Hindlimb muscle (tissue), 1 donor: ENCODE measurements around the gene MAP2K5. TPM values are rescaled to one million over a fixed set of nuclear protein-coding genes. Genes with fewer than 3 reads are reported as not detected.

ENCODE experiments used
- DNase-seq: peaks from one replicate; pipeline ENCODE4 v3.0.0-alpha.2; 2013
- polyA plus RNA-seq: library from polyadenylated mRNA; unstranded; fragments of 120-200 nt; gene quantifications from one replicate; pipeline ENCODE4 v1.2.1, GENCODE V29; 2013; ENCODE audit not compliant: insufficient read length

MAP2K5 gene
- polyA plus RNA-seq, 1 donor: 21.1 TPM

GRCh38 chr15:67560320-67560719, 17.8 kb downstream of the MAP2K5 start:
- no peak for DNase-seq

- DNase-seq: no peak
Observed at GRCh38 chr15:67563092-67563491, 20.6 kb downstream of the MAP2K5 start.

GRCh38 chr15:67564021-67564967, 21.8 kb downstream of the MAP2K5 start:
- DNase-seq: no peak

DNA sequence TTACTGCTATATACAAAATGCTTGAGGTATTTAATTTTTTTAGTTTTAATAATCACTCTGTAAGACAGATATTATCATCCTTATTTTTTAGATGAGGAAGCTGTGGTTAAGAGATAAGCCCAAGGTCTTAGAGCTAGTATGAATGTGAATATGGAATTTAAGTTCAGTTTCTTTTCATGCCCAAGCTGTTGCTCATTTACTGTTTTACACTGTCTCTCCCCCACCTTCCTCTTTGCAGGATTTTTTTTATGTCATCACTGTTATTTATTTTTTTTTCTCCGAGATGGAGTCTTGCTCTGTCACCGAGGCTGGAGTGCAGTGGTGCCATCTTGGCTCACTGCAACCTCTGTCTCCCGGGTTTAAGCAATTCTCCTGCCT, 22.5 kb downstream of the MAP2K5 start:
- no peak for DNase-seq

GRCh38 chr15:67569668-67570067, 27.2 kb downstream of the MAP2K5 start:
- no peak for DNase-seq

DNA sequence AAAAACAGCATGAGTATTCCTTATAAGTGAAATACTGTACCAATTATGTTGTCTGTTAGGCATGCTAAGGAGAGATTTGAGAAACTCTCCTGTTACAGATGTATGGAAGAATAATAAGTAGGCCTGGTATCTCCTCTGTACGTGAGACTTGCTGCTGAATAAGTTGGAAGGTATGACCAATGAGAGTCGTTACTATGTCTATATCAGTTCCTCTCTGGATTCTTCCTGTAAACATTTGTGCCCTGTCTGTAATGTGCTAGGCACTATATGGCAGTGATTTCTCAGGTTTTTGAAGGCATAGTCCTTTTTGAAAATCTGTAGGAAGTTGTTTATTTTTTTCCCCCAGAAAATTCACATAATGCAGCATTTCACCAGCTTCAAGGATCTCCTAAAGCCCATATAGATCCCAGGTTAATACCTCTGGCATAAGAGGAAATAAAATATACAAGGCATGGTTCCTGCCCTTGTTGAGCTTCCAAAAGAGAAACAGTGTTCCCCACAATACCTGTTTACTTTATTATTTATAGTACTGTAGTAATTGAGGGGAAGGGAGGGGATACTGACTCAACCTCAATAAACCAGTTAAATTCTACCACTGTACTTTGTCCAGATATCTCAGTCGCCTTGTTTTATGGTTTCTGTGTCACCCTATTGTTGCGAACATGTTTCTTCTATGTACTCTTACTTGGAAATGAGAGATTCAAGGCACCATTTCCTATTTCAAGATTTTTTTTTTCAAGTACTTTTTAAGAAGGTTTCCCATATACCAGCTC, 28.6 kb downstream of the MAP2K5 start:
- DNase-seq: no peak

DNA sequence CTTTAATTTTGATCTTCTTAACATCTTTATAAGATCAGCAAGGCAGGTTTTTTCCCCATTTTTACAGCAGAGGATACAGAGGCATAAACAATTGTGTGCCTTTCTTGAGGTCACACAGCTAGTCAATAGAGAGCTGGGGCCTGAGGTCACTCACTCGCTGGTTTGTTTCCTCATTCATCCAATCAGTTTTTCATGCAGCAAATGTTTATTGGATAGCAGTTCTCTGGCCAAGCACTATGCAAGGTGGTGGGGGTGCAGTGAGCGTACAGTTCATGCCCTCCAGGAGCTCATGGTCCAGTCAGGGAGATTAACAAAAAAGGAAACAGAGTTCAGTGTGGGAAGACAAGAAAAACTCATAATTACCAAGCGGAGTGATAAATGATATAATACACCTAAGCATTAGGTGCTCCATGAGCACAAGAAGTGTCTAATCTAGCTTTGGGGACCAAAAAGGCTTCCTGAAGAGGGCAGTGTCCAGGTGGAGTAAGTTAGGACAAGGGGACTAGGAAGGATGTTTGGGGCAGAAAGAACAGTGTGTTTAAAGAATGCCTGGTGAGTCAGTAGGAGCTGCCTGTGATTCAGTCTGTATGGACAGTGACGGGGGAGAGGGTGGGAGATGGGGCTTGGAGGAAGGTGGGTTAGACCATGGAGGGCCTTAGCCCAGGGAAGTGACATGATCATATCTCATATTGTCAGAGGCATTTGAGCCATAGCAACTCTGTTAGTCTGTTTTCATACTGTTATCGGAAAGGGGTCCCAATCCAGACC, 29.3 kb downstream of the MAP2K5 start:
- no peak for DNase-seq

GRCh38 chr15:67573194-67573593, 30.7 kb downstream of the MAP2K5 start:
- DNase-seq: no peak

GRCh38 chr15:67575039-67575502, 32.6 kb downstream of the MAP2K5 start:
- no peak for DNase-seq

GRCh38 chr15:67578020-67578600, 35.6 kb downstream of the MAP2K5 start:
- DNase-seq: no peak

GRCh38 chr15:67579164-67579563, 36.7 kb downstream of the MAP2K5 start:
- no peak for DNase-seq

- no peak for DNase-seq
Observed at GRCh38 chr15:67579967-67580366, 37.5 kb downstream of the MAP2K5 start.

GRCh38 chr15:67584157-67584556, 41.7 kb downstream of the MAP2K5 start:
- no peak for DNase-seq

GRCh38 chr15:67585681-67586080, 43.2 kb downstream of the MAP2K5 start:
- DNase-seq: no peak

DNA sequence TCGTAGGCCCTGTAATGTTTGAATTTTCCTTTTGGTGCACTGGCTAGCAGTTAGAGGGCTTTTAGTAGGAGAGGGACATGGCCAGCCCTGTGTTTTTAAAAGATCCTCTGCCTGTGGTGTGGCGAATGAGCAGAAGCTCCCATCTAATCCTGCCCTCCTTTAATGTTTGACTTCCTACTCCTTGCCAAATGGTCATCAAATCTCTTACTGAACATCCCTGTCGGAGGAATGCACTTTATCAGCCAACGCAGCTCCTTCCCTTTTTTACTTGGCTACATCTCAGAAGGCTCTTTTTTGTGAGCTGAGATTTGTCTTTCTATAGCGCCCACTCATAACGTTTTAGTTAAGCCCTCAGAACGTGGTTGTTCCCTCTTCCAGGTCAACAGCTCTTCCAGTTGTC, 44.8 kb downstream of the MAP2K5 start:
- DNase-seq: no peak

DNA sequence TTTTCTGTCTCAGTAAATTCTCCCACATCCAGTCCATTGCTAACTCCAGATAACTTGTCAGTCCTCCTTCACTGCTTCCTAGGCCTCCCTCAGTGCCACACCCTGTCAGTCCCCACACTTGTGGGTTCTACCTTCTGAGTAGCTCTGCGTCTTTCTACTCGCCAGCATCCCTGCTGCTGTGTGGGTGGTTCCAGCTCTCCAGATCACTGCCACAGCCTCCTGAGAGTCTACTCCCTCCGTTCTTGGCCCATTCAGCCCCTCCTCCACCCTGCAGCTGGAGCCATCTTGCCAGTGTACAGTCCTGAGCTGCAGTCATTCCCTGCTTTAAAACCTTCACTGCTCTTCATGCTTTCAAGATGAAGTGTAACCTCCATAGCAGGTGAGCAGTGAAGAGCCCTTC, 45.3 kb downstream of the MAP2K5 start:
- no peak for DNase-seq

DNA sequence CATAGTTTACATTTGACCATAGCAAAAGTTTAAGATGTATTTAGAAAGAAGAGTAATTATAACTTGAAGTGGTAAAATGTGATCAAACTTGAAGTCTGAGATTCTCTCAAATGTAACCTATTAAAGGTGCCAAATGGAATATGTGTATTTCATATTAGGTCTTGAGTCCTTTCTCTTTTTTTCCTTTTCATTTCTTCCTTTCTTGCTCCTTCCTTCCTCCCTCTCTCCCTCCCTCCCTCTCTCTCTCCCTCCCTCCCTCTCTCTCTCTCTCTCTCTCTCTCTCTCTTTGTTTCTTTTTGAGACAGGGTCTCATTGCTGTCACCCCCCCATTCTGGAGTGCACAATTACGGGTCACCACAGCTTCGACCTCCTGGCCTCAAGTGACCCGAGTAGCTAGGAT, 47.7 kb downstream of the MAP2K5 start:
- DNase-seq: no peak

DNA sequence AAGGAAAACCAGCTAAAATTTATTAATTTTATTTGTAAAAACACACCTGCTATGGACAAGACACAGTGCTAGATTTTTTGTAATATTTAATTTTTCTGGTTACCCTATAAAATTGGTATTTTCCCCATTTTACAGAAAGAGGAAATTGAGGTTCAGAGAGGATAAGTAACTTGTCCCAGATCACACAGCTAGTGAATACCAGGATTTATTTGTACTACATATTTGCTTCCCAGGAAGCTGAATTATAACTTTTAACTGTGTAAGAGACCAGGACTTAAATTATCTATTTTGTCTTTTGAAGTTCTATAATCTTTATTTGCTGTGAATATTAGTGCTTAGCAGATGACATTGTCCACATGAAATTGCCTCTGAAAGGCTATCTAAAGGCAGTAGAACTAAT, 49.7 kb downstream of the MAP2K5 start:
- DNase-seq: no peak

- no peak for DNase-seq
Observed at GRCh38 chr15:67593562-67593961, 51.1 kb downstream of the MAP2K5 start.

GRCh38 chr15:67594770-67595169, 52.3 kb downstream of the MAP2K5 start:
- DNase-seq: no peak

DNA sequence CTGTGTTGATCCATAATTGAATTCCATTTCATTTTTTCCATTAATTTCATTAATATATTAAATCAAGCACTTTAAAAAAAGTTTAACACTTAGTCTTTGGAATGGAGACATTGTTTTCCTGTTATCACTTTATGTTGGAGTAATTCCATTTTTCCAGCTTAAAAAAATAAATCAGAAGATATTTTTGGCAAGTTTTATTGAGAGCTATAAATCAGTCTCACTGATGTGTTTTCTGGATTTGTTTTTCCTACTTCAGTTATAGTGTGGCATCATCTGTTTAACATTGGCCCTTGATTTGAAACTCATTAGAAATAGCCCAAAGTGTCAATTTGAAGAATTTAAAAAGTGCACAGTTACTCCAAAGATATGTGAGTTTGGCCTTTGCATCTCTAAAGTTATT, 53.1 kb downstream of the MAP2K5 start:
- DNase-seq: no peak

DNA sequence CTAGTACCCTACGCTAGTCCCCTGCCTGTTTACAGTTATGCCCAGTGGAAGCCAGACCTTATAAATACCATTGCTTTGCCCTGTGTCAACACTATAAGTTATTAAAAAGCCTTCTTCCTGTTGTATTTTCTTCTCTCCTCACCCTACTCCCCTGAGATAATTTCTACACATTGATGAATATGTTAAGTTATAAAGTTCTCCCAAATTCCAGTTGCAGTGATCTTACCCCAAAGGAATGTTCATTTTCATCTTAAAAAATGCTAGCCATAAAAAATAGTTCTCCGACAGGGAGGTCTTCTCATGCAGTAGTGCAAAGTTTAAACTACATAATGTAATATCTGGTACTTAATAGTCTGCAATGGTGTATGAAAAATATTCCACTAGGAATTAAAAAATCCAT, 58.6 kb downstream of the MAP2K5 start:
- no peak for DNase-seq

GRCh38 chr15:67603063-67603462, 60.6 kb downstream of the MAP2K5 start:
- DNase-seq: no peak
